SK-N-SH (cell line): Measurements from ENCODE around the gene OR10P1. TPM values are rescaled to one million over a fixed set of nuclear protein-coding genes. Genes with fewer than 3 reads are reported as not detected.

Experiments
- CTCF ChIA-PET: fragments of 300-600, 350-600 bp; formaldehyde crosslinking; extraction: SDS; loops from one replicate; lab custom pipeline; 2021; lab: Yijun Ruan, JAX
- POLR2A ChIA-PET: fragments of 350-600 bp; sonication (Branson Sonifier 250); formaldehyde crosslinking; extraction: SDS; loops from one replicate; lab custom pipeline; 2020; ENCODE audit warnings: antibody characterized with exemption, inconsistent platforms; lab: Yijun Ruan, JAX
- DNase-seq: peaks from one replicate; pipeline ENCODE4 v3.0.0; 2012
- H2AFZ ChIP-seq: fragments of 200-600 bp; sonication (generic); 2 replicates; pipeline ENCODE4 v1.8.1; 2016; ENCODE audit warnings: antibody characterized with exemption, mild to moderate bottlenecking, low read depth
- H3F3A ChIP-seq: fragments of 200-600 bp; sonication (generic); replicated peaks from 2 replicates; pipeline ENCODE3; 2016; ENCODE audit warnings: antibody characterized with exemption, mild to moderate bottlenecking; ENCODE audit not compliant: insufficient read depth
- H3K27ac ChIP-seq, 2 experiments: fragments of 200-500 bp in 1 of 2; fragments of 200-600 bp in 1 of 2; sonication (Bioruptor generic) in 1 of 2; sonication (generic), shearing (Covaris generic) in 1 of 2; 2 replicates each; pipeline versions ENCODE4 v1.5.1 to v1.6.1; 2014 to 2016; ENCODE audit warnings: low read depth in 2 of 2, inconsistent platforms in 1 of 2, low read length in 1 of 2, mild to moderate bottlenecking in 1 of 2, mixed read lengths in 1 of 2
- H3K27me3 ChIP-seq: fragments of 200-600 bp; sonication (generic), shearing (Covaris generic); 2 replicates; pipeline ENCODE4 v1.6.1; 2016; ENCODE audit warnings: mixed run types; ENCODE audit not compliant: insufficient read depth
- H3K36me3 ChIP-seq, 2 experiments: fragments of 200-500 bp in 1 of 2; fragments of 200-600 bp in 1 of 2; sonication (Bioruptor generic) in 1 of 2; sonication (generic) in 1 of 2; replicated peaks in 1 of 2; 2 replicates each; pipeline versions ENCODE3 to v1.5.1; 2014 to 2016; ENCODE audit warnings: low read length in 1 of 2, mild to moderate bottlenecking in 1 of 2; ENCODE audit not compliant: insufficient read depth in 2 of 2, control insufficient read depth in 1 of 2
- H3K4me1 ChIP-seq, 2 experiments: fragments of 200-500 bp in 1 of 2; fragments of 200-600 bp in 1 of 2; sonication (Bioruptor generic) in 1 of 2; sonication (generic), shearing (Covaris generic) in 1 of 2; 2 replicates each; pipeline versions ENCODE4 v1.5.1 to v1.6.1; 2014 to 2016; ENCODE audit warnings: low read depth in 1 of 2, low read length in 1 of 2, mixed run types in 1 of 2; ENCODE audit not compliant: insufficient read depth in 2 of 2, control insufficient read depth in 1 of 2
- H3K4me2 ChIP-seq: fragments of 200-600 bp; sonication (generic), shearing (Covaris generic); 2 replicates; pipeline ENCODE4 v1.6.1; 2017; ENCODE audit warnings: mixed run types
- H3K4me3 ChIP-seq, 2 experiments: fragments of 200-500 bp in 1 of 2; fragments of 200-600 bp in 1 of 2; sonication (Bioruptor generic) in 1 of 2; sonication (generic), shearing (Covaris generic) in 1 of 2; 2 replicates each; pipeline versions ENCODE4 v1.5.1 to v1.8.1; 2014 to 2016; ENCODE audit warnings: low read depth in 2 of 2, inconsistent platforms in 1 of 2, low read length in 1 of 2, mild to moderate bottlenecking in 1 of 2, mixed read lengths in 1 of 2, moderate library complexity in 1 of 2
- H3K79me2 ChIP-seq: fragments of 200-600 bp; sonication (generic); 2 replicates; pipeline ENCODE4 v1.8.1; 2017; ENCODE audit warnings: mild to moderate bottlenecking; ENCODE audit not compliant: insufficient read depth
- H3K9ac ChIP-seq: fragments of 200-600 bp; sonication (generic); 2 replicates; pipeline ENCODE4 v1.6.1; 2017; ENCODE audit warnings: mixed run types
- H3K9me2 ChIP-seq: fragments of 200-600 bp; sonication (generic); 2 replicates; pipeline ENCODE4 v1.6.1; 2017; ENCODE audit warnings: mixed run types
- H3K9me3 ChIP-seq: fragments of 200-600 bp; sonication (generic); 2 replicates; pipeline ENCODE4 v1.6.1; 2017; ENCODE audit warnings: mixed run types, mild to moderate bottlenecking, moderate library complexity
- H4K20me1 ChIP-seq: fragments of 200-600 bp; sonication (generic); 2 replicates; pipeline ENCODE4 v1.6.1; 2017; ENCODE audit warnings: mild to moderate bottlenecking, mixed run types; ENCODE audit not compliant: insufficient read depth
- CHD2 ChIP-seq: fragments of 150-350 bp; IDR thresholded peaks from 2 replicates; pipeline ENCODE4 v1.6.1; 2018; ENCODE audit warnings: low read length; ENCODE audit not compliant: partially characterized antibody
- CTCF ChIP-seq: fragments of 200-600 bp; sonication (generic); IDR thresholded peaks from 2 replicates; pipeline ENCODE4 v1.6.1; 2017; ENCODE audit warnings: antibody characterized with exemption, mild to moderate bottlenecking, moderate library complexity
- ELF1 ChIP-seq: IDR thresholded peaks from 2 replicates; pipeline ENCODE4 v1.4.0; 2012
- FOSL2 ChIP-seq: IDR thresholded peaks from 2 replicates; pipeline ENCODE4 v1.4.0; 2012; ENCODE audit warnings: low read depth, mild to moderate bottlenecking, moderate library complexity, borderline replicate concordance
- FOXJ3 ChIP-seq: sonication (generic); formaldehyde crosslinking; IDR thresholded peaks from 2 replicates; pipeline ENCODE4 v1.5.1; 2020; ENCODE audit warnings: mild to moderate bottlenecking, missing genetic modification reagents
- FOXM1 ChIP-seq: IDR thresholded peaks from 2 replicates; pipeline ENCODE4 v1.4.0; 2012; ENCODE audit warnings: low read depth, mild to moderate bottlenecking
- GABPA ChIP-seq: IDR thresholded peaks from 2 replicates; pipeline ENCODE4 v1.4.0; 2012; ENCODE audit warnings: low read depth, mild to moderate bottlenecking
- GATA2 ChIP-seq: sonication (generic); formaldehyde crosslinking; IDR thresholded peaks from 2 replicates; pipeline ENCODE4 v1.5.0; 2020; ENCODE audit warnings: mild to moderate bottlenecking, missing genetic modification reagents
- IRF3 ChIP-seq: fragments of 150-350 bp; IDR thresholded peaks from 2 replicates; pipeline ENCODE4 v1.6.1; 2016; ENCODE audit warnings: mild to moderate bottlenecking, low read depth, low read length
- JUND ChIP-seq: IDR thresholded peaks from 2 replicates; pipeline ENCODE4 v1.4.0; 2012
- MEF2A ChIP-seq: IDR thresholded peaks from 2 replicates; pipeline ENCODE4 v1.4.0; 2012; ENCODE audit warnings: low read depth, borderline replicate concordance
- MXI1 ChIP-seq: IDR thresholded peaks from 2 replicates; pipeline ENCODE4 v1.6.1; 2012; ENCODE audit warnings: mild to moderate bottlenecking, low read depth, low read length, improper control_type of control experiment
- POLR2AphosphoS5 ChIP-seq: IDR thresholded peaks from 2 replicates; pipeline ENCODE4 v1.6.1; 2012; ENCODE audit warnings: low read depth, low read length
- RXRA ChIP-seq: IDR thresholded peaks from 2 replicates; pipeline ENCODE4 v1.4.0; 2012; ENCODE audit warnings: low read depth, mild to moderate bottlenecking, borderline replicate concordance
- SMC3 ChIP-seq: IDR thresholded peaks from 2 replicates; pipeline ENCODE4 v1.6.1; 2012; ENCODE audit warnings: low read depth, low read length, improper control_type of control experiment
- TAF1 ChIP-seq: IDR thresholded peaks from 2 replicates; pipeline ENCODE4 v1.6.1; 2012; ENCODE audit warnings: low read depth, mild to moderate bottlenecking, low read length, moderate library complexity, borderline replicate concordance
- TEAD4 ChIP-seq: IDR thresholded peaks from 2 replicates; pipeline ENCODE4 v1.4.0; 2012; ENCODE audit warnings: mild to moderate bottlenecking, borderline replicate concordance; ENCODE audit not compliant: insufficient read depth
- USF1 ChIP-seq: IDR thresholded peaks from 2 replicates; pipeline ENCODE4 v1.4.0; 2012; ENCODE audit warnings: low read depth, borderline replicate concordance
- ZBTB33 ChIP-seq: IDR thresholded peaks from 2 replicates; pipeline ENCODE4 v1.4.0; 2012; ENCODE audit warnings: low read depth, borderline replicate concordance
- WGBS: methylation state at CpG from one replicate; pipeline ENCODE4 v1.1.6; 2017; ENCODE audit warnings: low lambda C conversion rate; 5-methylcytosine and 5-hydroxymethylcytosine counted together
- polyA plus RNA-seq, 3 experiments: library from polyadenylated mRNA; depleted of rRNA; stranded (reverse); fragments of >200 nt; gene quantifications; 2 replicates each; pipeline ENCODE4 v1.2.3, GENCODE V29; 2012

Gene OR10P1
- polyA plus RNA-seq, 1 of the 3 experiments (the other 2 are of a cell fraction), result not detected

- Histone ChIP-seq H3K9ac (no peak overlapping the region), H3K79me2 (no peaks in the 10 kb centered on the region), H2AFZ (no peak overlapping the region), H4K20me1 (no peaks in the 10 kb centered on the region), H3K4me3 (no peak overlapping the region), H3K27ac (no peak overlapping the region), H3K4me2 (no peak overlapping the region), H3K27me3 (no peaks in the 10 kb centered on the region), H3K9me3 (no peaks in the 10 kb centered on the region), H3K36me3 (no peaks in the 10 kb centered on the region), H3F3A (no peaks in the 10 kb centered on the region), H3K4me1 (no peaks in the 10 kb centered on the region), H3K9me2 (no peaks in the 10 kb centered on the region)
- 0% methylated on average over 1 of the region's 1 CpG for WGBS
- ChIA-PET CTCF (interaction anchor here (1.4 kb wide), 1 partner anchor 421 kb away, joined by 6 read pairs; no protein-coding TSS in a partner anchor), POLR2A (no interaction called here)
- DNase-seq, result no peak
- TF ChIP-seq GATA2 (CRISPR knock-in tag), result no peak
- no peak for TF ChIP-seq SMC3
- no peak for TF ChIP-seq POLR2AphosphoS5
- no peak for TF ChIP-seq JUND
- TF ChIP-seq FOXM1, result no peak
- TF ChIP-seq FOSL2, result no peak
- TF ChIP-seq RXRA, result no peak
- no peak for TF ChIP-seq USF1
- no peak for TF ChIP-seq CHD2
- no peak for TF ChIP-seq CTCF
- TF ChIP-seq MEF2A, result no peak
- TF ChIP-seq ZBTB33, result no peak
- no peak for TF ChIP-seq TAF1
Observed at GRCh38 chr12:55610598-55610997, 26.1 kb upstream of the OR10P1 start.

GRCh38 chr12:55612646-55613045, 24.0 kb upstream of the OR10P1 start:
- POLR2A ChIA-PET, result no interaction called here
- Histone ChIP-seq H3K79me2 (no peaks in the 10 kb centered on the region), H3K4me1 (no peaks in the 10 kb centered on the region), H3K9ac (no peak overlapping the region), H2AFZ (no peak overlapping the region), H3F3A (no peaks in the 10 kb centered on the region), H3K4me2 (no peak overlapping the region), H3K27ac (no peak overlapping the region), H3K9me3 (no peaks in the 10 kb centered on the region), H3K4me3 (no peak overlapping the region), H3K36me3 (no peaks in the 10 kb centered on the region), H4K20me1 (no peaks in the 10 kb centered on the region), H3K27me3 (no peaks in the 10 kb centered on the region), H3K9me2 (no peaks in the 10 kb centered on the region)
- 0% methylated on average over 2 of the region's 2 CpGs for WGBS
- no peak for DNase-seq
- TF ChIP-seq CTCF (no peak), GABPA (no peak), ELF1 (no peak), FOXJ3 (no peak), MXI1 (no peak), TEAD4 (no peak), SMC3 (no peak), IRF3 (no peak), CHD2 (no peak), POLR2AphosphoS5 (no peak)
- CTCF ChIA-PET, result interaction anchor here (1.1 to 11.3 kb wide), 2 partner anchors 44 to 425 kb away, joined by 3 to 85 read pairs; no protein-coding TSS in a partner anchor
